K562 (cell line): Measurements from ENCODE around the gene LSM4. TPM values are rescaled to one million over a fixed set of nuclear protein-coding genes. Genes with fewer than 3 reads are reported as not detected.

Experiments used
- ATAC-seq: fragments of 200-7000 bp; cut with Tn5 transposase; 3 replicates; pipeline ENCODE4 v1.9.1; 2020; ENCODE audit warnings: moderate library complexity
- BruUV-seq: library from RNA; stranded (reverse); fragments of 400-500 nt; replicated peaks from 2 replicates; lab custom pipeline; 2021; lab: Mats Ljungman, UMichigan
- CTCF ChIA-PET: fragments of 300-600 bp; formaldehyde crosslinking; extraction: SDS; loops from one replicate; lab custom pipeline; 2021; ENCODE audit warnings: low intra/inter-chr PET ratio; lab: Yijun Ruan, JAX
- POLR2A ChIA-PET: fragments of 300-600, 350-650 bp; sonication (Branson Sonifier 250); formaldehyde crosslinking; extraction: SDS; loops from one replicate; lab custom pipeline; 2021; ENCODE audit warnings: antibody characterized with exemption, inconsistent platforms; lab: Yijun Ruan, JAX
- DNase-seq, 4 experiments: peaks; one replicate each; pipeline versions ENCODE4 v3.0.0 to v3.0.0-alpha.2; 2011 to 2018; ENCODE audit warnings: low spot score in 3 of 4, mixed read lengths in 3 of 4; ENCODE audit errors: extremely low read depth in 1 of 4
- FAIRE-seq: peaks from 2 replicates; lab custom pipeline; 2011; peaks lifted over from hg19 to GRCh38; lab: Jason Lieb, UNC
- H2AFZ ChIP-seq: 2 replicates; pipeline ENCODE4 v1.6.0; 2011; ENCODE audit warnings: low read depth, low read length, control low read depth, inconsistent platforms
- H3K27ac ChIP-seq: fragments of 200-600 bp; 3 replicates; pipeline ENCODE4 v1.8.0; 2011; ENCODE audit warnings: low read depth, mild to moderate bottlenecking, control low read depth, inconsistent platforms, low read length, moderate library complexity, mixed read lengths; ENCODE audit errors: extremely low read depth
- H3K27me3 ChIP-seq, 2 experiments: fragments of 300-600 bp in 1 of 2; 2 replicates in 1 of 2; 3 replicates in 1 of 2; pipeline versions ENCODE4 v1.6.0 to v1.8.0; 2011; ENCODE audit warnings: inconsistent platforms in 2 of 2, low read length in 2 of 2, mild to moderate bottlenecking in 1 of 2, mixed read lengths in 1 of 2, moderate library complexity in 1 of 2; ENCODE audit not compliant: control insufficient read depth in 2 of 2, insufficient read depth in 2 of 2
- H3K36me3 ChIP-seq: fragments of 300-600 bp; 3 replicates; pipeline ENCODE4 v1.8.0; 2011; ENCODE audit warnings: mild to moderate bottlenecking, low read length, inconsistent platforms; ENCODE audit not compliant: control insufficient read depth, insufficient read depth
- H3K4me1 ChIP-seq, 2 experiments: fragments of 200-600 bp in 1 of 2; replicated peaks in 1 of 2; 2 replicates in 1 of 2; 3 replicates in 1 of 2; pipeline versions ENCODE4 v1.5.1 to v1.8.0; 2011; ENCODE audit warnings: inconsistent platforms in 2 of 2, low read length in 2 of 2, mild to moderate bottlenecking in 1 of 2, mixed read lengths in 1 of 2, moderate library complexity in 1 of 2; ENCODE audit not compliant: control insufficient read depth in 2 of 2, insufficient read depth in 2 of 2
- H3K4me2 ChIP-seq: 2 replicates; pipeline ENCODE4 v1.6.1; 2011; ENCODE audit warnings: low read length, control low read depth, inconsistent platforms, mixed read lengths; ENCODE audit not compliant: insufficient read depth
- H3K4me3 ChIP-seq: fragments of 200-600 bp; sonication (generic), shearing (Covaris generic); 2 replicates; pipeline ENCODE4 v1.5.1; 2016; ENCODE audit warnings: control low read depth, inconsistent platforms
- H3K79me2 ChIP-seq: fragments of 200-600 bp; 3 replicates; pipeline ENCODE4 v1.8.0; 2011; ENCODE audit warnings: low read length, inconsistent platforms; ENCODE audit not compliant: control insufficient read depth, insufficient read depth
- H3K9ac ChIP-seq, 2 experiments: 2 replicates each; pipeline versions ENCODE4 v1.6.0 to v1.6.1; 2011; ENCODE audit warnings: low read depth in 2 of 2, low read length in 2 of 2, control low read depth in 1 of 2, inconsistent platforms in 1 of 2, mild to moderate bottlenecking in 1 of 2, mixed read lengths in 1 of 2; ENCODE audit not compliant: insufficient read depth in 1 of 2
- H3K9me1 ChIP-seq: one replicate; pipeline ENCODE4 v1.6.0; 2011; ENCODE audit warnings: inconsistent platforms, mild to moderate bottlenecking, low read length, moderate library complexity; ENCODE audit not compliant: control insufficient read depth, insufficient read depth
- H3K9me3 ChIP-seq: replicated peaks from 2 replicates; pipeline ENCODE4 v1.5.1; 2011; ENCODE audit warnings: low read depth, low read length, inconsistent platforms; ENCODE audit not compliant: control insufficient read depth, insufficient read depth
- H4K20me1 ChIP-seq: replicated peaks from 2 replicates; pipeline ENCODE4 v1.6.1; 2011; ENCODE audit warnings: low read length, inconsistent platforms, mixed read lengths; ENCODE audit not compliant: control insufficient read depth, insufficient read depth
- ATF1 ChIP-seq, 2 experiments: fragments of 450-650 bp in 1 of 2; IDR thresholded peaks; 2 replicates each; pipeline ENCODE4 v1.6.1; 2016; ENCODE audit warnings: missing compliant biosample characterization in 1 of 2, missing genetic modification characterization in 1 of 2
- ATF7 ChIP-seq: fragments of 450-650 bp; IDR thresholded peaks from 2 replicates; pipeline ENCODE4 v1.7.1; 2014; ENCODE audit warnings: mild to moderate bottlenecking, moderate library complexity
- CBX3 ChIP-seq, 2 experiments: IDR thresholded peaks; 1 replicate in 1 of 2; 2 replicates in 1 of 2; pipeline ENCODE4 v1.6.1; 2012; ENCODE audit warnings: inconsistent platforms in 2 of 2, low read length in 2 of 2, borderline replicate concordance in 1 of 2, control low read depth in 1 of 2
- EGR1 ChIP-seq: fragments of 450-650 bp; conservative IDR thresholded peaks from 2 replicates; pipeline ENCODE4 v1.6.1; 2017; ENCODE audit warnings: mild to moderate bottlenecking
- HOXB6 ChIP-seq: fragments of 250-450 bp; sonication (Bioruptor Pico); IDR thresholded peaks from 2 replicates; pipeline ENCODE4 v1.5.1; 2022; ENCODE audit warnings: mild to moderate bottlenecking, borderline replicate concordance
- MEF2D ChIP-seq: conservative IDR thresholded peaks from 2 replicates; pipeline ENCODE4 v1.6.1; 2016; ENCODE audit warnings: low read depth, missing genetic modification characterization, missing compliant biosample characterization
- NKRF ChIP-seq: fragments of 450-650 bp; IDR thresholded peaks from 2 replicates; pipeline ENCODE4 v1.6.1; 2016; ENCODE audit warnings: borderline replicate concordance
- ZC3H11A ChIP-seq: IDR thresholded peaks from 2 replicates; pipeline ENCODE4 v1.6.1; 2012; ENCODE audit warnings: low read depth, low read length, improper control_type of control experiment
- ZNF639 ChIP-seq, 2 experiments: fragments of 200-800 bp in 1 of 2; sonication (Bioruptor generic) in 1 of 2; sonication (generic) in 1 of 2; formaldehyde crosslinking in 1 of 2; IDR thresholded peaks in 1 of 2; conservative IDR thresholded peaks in 1 of 2; 2 replicates each; pipeline versions ENCODE4 v1.5.0 to v1.6.1; 2016 to 2020; ENCODE audit warnings: missing compliant biosample characterization in 1 of 2, missing genetic modification characterization in 1 of 2, missing genetic modification reagents in 1 of 2
- WGBS: fragments of 100-300 bp; shearing (Covaris generic); methylation state at CpG from one replicate; pipeline ENCODE4 v1.1.6; 2016; ENCODE audit warnings: low coverage, mixed read lengths; ENCODE audit not compliant: insufficient coverage; ENCODE audit errors: missing lambda C conversion rate; 5-methylcytosine and 5-hydroxymethylcytosine counted together
- in situ Hi-C: fragments of 300-500 bp; cut with MboI; formaldehyde crosslinking; loops from 4 replicates; pipeline ENCODE4 v1.15.0; 2018; ENCODE audit warnings: inconsistent platforms, mixed read lengths
- intact Hi-C: fragments of 100-400 bp; cut with micrococcal nuclease; formaldehyde crosslinking; loops from 2 replicates; pipeline ENCODE4 v1.14.2; 2022
- polyA plus RNA-seq, 8 experiments: library from polyadenylated mRNA; depleted of rRNA in 4 of 8; stranded (reverse) in 5 of 8; unstranded in 3 of 8; fragments of >200 nt; fragmentation: Nextera tagmentation in 2 of 8; fragmentation: Illumina TruSeq in 1 of 8; extraction: Ambion mirVana in 2 of 8; extraction: Trizol in 1 of 8; gene quantifications; 2 replicates each; pipeline versions ENCODE4 v1.2.1 to v1.2.3, GENCODE V29; 2011 to 2014; ENCODE audit warnings: inconsistent platforms in 1 of 8, missing spikeins in 1 of 8
- total RNA-seq, 7 experiments: library from RNA; depleted of rRNA in 6 of 7; stranded (reverse); fragments of >200 nt in 6 of 7; fragmentation: Illumina TruSeq in 2 of 7; extraction: Trizol in 2 of 7; gene quantifications; 2 replicates each; pipeline versions ENCODE4 v1.2.1 to v1.2.3, GENCODE V29; 2011 to 2021; ENCODE audit warnings: low replicate concordance in 1 of 7
- TF ChIP-seq, protein P1 (sequence below): fragments of 450-650 bp; formaldehyde crosslinking; IDR thresholded peaks from 2 replicates; pipeline ENCODE4 v1.4.0; 2022; ENCODE audit warnings: missing genetic modification characterization
- TF ChIP-seq, protein P2 (sequence below): sonication (generic); formaldehyde crosslinking; IDR thresholded peaks from 2 replicates; pipeline ENCODE4 v1.8.0; 2022; ENCODE audit warnings: mild to moderate bottlenecking, missing genetic modification reagents

LSM4 gene
- total and polyA plus RNA-seq, 9 of the 15 experiments (the other 6 are each of a cell fraction or from before 2014, with no cell fraction given) = 11.9 to 763 (median 202) TPM

DNA sequence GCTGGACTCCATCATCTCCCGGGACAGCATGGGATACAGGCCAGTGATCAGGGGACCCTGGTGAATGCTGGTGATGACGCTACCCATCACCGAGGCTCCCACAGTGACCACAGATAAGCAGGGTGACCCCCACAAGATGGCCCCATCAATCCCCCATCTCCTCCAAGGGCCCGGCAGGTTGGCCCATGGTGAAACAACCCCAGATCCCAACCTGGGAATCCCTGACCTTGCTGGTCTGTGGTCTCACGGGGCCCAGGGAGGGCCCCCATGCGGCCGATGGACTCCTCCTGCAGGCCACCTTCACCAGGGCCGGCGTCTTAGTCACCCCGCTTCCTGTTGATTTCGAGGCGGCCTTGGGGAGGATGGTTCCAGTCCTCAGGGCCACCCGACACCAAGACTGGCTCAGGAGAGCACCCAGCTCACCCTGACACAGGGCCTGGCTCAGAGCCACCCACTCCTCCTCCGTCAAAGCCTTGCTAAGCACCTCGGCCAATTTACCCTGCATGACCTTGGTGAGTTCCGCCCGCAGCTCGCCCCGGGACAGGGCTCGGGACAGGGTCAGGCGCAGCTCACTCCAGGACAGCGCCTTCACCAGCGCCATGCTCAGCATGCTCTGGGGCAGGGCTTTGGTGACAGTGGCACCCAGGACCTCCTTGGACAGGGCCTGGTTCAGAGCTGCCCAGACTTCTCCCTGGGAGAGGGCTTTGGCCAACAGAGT lies 58.6 kb downstream of the LSM4 start:
- H3K9me1 ChIP-seq = no peaks in the 10 kb centered on the region
- H3K4me1 ChIP-seq = peaks cover 14 to 37% of the 10 kb centered on the region in 2 experiments
- FAIRE-seq = no peak
- ChIA-PET POLR2A (interaction anchor here (1.0 to 3.3 kb wide), 3 partner anchors 11 to 123 kb away, joined by 5 to 44 read pairs (median 6); partner anchors contain the start of gene JUND), CTCF (no interaction called here)
- no peaks in the 10 kb centered on the region for H3K79me2 ChIP-seq
- no peaks in the 10 kb centered on the region for H3K36me3 ChIP-seq
- no peak for ATAC-seq
- no peaks in the 10 kb centered on the region for H4K20me1 ChIP-seq
- no peak overlapping the region for H3K27ac ChIP-seq
- intact Hi-C loops = no loop called here
- no TSS peak for BruUV-seq
- no peaks in the 10 kb centered on the region for H3K27me3 ChIP-seq
- in situ Hi-C loops = no loop called here
- H3K9ac ChIP-seq = peak overlapping the region in 1 of 2 experiments; percentile 83; a peak in 2 of 4 replicates
- 56% methylated on average over 23 of the region's 23 CpGs for WGBS
- no peak for DNase-seq
- no peak overlapping the region for H2AFZ ChIP-seq
- H3K4me3 ChIP-seq = no peak overlapping the region
- H3K4me2 ChIP-seq = no peak overlapping the region
- H3K9me3 ChIP-seq = no peaks in the 10 kb centered on the region
- TF ChIP-seq ATF7 (no peak), NKRF (no peak), HOXB6 (CRISPR knock-in tag) (no peak), ATF1 (CRISPR knock-in tag; IDR thresholded peaks at IDR 0.05) (no peak), ATF1 (tag; IDR thresholded peaks at IDR 0.05) (no peak), CBX3 (IDR thresholded peaks at IDR 0.05; ENCODE audit: borderline replicate concordance in 1 of 2, low read length in 2 of 2) (no peak), MEF2D (tag) (no peak), ZC3H11A (no peak), ZNF639 (CRISPR knock-in tag; conservative IDR thresholded peaks at IDR 0.05 in 1 of 2, IDR thresholded peaks at IDR 0.05 in 1 of 2) (no peak), EGR1 (peak; percentile 28; the same call in 1 of the 2 replicates)
- TF ChIP-seq, protein P1, sequence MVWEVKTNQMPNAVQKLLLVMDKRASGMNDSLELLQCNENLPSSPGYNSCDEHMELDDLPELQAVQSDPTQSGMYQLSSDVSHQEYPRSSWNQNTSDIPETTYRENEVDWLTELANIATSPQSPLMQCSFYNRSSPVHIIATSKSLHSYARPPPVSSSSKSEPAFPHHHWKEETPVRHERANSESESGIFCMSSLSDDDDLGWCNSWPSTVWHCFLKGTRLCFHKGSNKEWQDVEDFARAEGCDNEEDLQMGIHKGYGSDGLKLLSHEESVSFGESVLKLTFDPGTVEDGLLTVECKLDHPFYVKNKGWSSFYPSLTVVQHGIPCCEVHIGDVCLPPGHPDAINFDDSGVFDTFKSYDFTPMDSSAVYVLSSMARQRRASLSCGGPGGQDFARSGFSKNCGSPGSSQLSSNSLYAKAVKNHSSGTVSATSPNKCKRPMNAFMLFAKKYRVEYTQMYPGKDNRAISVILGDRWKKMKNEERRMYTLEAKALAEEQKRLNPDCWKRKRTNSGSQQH (CRISPR knock-in tag) = no peak
- TF ChIP-seq, protein P2, sequence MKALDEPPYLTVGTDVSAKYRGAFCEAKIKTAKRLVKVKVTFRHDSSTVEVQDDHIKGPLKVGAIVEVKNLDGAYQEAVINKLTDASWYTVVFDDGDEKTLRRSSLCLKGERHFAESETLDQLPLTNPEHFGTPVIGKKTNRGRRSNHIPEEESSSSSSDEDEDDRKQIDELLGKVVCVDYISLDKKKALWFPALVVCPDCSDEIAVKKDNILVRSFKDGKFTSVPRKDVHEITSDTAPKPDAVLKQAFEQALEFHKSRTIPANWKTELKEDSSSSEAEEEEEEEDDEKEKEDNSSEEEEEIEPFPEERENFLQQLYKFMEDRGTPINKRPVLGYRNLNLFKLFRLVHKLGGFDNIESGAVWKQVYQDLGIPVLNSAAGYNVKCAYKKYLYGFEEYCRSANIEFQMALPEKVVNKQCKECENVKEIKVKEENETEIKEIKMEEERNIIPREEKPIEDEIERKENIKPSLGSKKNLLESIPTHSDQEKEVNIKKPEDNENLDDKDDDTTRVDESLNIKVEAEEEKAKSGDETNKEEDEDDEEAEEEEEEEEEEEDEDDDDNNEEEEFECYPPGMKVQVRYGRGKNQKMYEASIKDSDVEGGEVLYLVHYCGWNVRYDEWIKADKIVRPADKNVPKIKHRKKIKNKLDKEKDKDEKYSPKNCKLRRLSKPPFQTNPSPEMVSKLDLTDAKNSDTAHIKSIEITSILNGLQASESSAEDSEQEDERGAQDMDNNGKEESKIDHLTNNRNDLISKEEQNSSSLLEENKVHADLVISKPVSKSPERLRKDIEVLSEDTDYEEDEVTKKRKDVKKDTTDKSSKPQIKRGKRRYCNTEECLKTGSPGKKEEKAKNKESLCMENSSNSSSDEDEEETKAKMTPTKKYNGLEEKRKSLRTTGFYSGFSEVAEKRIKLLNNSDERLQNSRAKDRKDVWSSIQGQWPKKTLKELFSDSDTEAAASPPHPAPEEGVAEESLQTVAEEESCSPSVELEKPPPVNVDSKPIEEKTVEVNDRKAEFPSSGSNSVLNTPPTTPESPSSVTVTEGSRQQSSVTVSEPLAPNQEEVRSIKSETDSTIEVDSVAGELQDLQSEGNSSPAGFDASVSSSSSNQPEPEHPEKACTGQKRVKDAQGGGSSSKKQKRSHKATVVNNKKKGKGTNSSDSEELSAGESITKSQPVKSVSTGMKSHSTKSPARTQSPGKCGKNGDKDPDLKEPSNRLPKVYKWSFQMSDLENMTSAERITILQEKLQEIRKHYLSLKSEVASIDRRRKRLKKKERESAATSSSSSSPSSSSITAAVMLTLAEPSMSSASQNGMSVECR (CRISPR knock-in tag) = no peak
